ENCODE measurements around the gene OBP2B.
"Not testable (repeated sequence)": the region's sequence is repeated elsewhere in the genome, so short reads cannot be mapped to it uniquely, and the experiment has no call there.

Gene OBP2B

GRCh38 chr9:133218049-133218975, 9.3 kb upstream of the OBP2B start:
- DNase-seq, result not testable (repeated sequence)

GRCh38 chr9:133217333-133217988, 8.4 kb upstream of the OBP2B start:
- not testable (repeated sequence) for DNase-seq

DNA sequence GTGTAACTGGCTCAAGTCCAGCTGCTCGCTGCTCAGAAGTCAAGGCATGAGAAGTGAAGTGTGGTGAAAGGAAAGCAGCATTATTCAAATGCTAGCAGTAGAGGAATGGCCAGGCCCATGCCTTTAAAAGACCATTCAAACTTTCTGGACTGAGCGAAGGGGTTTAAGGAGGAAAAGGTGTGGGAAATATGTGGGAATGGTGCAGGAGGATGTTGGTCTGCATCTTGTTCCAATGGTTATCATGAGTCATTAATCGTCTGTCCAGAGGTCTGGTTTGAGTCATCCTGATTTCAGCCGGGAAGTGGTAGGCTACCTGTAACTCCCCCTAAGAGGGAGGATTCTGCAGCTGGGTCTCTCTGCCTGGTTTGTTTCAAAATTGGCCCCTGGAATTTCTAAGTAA, 5.2 kb upstream of the OBP2B start:
- not testable (repeated sequence) for DNase-seq

DNA sequence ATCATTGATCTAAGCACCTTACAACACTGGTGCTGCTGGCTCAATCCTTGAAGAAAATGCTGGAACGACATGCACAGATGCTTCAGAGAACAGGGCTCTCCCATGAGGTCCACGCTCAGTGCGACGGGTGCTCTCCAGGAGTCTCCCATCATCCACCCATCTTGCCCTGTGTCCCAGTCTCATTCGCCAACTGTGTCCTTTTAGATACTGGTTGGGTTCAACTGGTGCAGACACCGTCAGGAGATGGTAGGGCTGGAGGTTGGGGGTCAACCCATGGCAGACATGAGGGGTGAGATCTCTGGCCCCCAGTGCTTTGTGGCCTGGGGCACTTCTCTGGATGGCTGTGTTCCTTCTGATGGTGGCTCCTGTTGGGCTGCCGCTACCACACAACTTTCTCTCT, 1.6 kb upstream of the OBP2B start:
- no peak for DNase-seq

DNA sequence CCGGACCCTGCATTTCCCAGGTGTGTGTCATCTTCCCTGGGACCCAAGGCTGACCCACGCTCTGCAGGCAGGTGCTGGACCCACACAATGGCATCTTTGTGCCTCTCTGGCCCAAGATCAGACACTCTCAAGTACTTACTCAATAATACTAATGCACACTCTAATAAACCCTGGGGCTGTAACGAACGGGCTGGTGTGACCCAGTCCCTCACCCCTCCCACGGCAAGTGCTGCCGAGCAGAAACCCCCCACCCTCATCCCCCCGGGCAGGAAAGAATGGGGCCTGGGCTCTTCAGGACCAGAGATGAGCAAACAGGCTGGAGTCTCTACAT, 1.1 kb upstream of the OBP2B start:
- no peak for DNase-seq

GRCh38 chr9:133209327-133210201, 514 bp upstream of the OBP2B start:
- DNase-seq, result not testable (repeated sequence)

- DNase-seq, result not testable (repeated sequence)
These were observed 725 bp downstream of the OBP2B start for GRCh38 chr9:133208171-133208879.

DNA sequence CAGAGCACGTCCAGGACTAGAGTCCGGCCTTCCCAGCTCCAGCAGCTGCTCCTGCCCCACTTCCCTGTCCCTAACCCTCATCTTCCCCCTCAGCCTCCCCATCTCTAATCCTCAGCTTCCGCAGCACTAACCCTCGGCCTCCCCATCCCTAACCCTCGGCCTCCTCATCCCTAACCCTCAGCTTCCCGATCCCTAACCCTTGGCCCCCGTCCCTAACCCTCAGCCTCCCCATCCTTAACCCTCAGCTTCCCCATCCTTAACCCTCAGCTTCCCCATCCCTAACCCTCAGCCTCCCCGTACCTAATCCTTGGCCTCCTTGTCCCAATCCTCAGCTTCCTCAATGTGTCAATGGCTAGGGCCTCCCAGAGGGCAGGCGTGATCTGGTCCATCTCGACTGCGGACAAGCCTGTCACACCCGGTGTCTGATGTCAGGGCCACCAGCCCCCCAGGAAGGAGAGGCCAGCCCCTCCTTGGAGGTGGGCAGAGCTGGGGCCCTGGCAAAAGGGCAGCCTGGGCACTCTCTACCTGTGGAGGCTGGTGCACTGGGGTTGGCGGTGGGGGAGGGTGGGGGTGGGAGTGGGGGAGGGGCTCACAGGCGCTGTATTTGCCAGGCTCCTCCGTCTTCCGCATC, 1.4 kb downstream of the OBP2B start:
- DNase-seq, result no peak

- DNase-seq, result no peak
These were observed 2.0 kb downstream of the OBP2B start for GRCh38 chr9:133207021-133207531.

- DNase-seq, result no peak
These were observed 2.8 kb downstream of the OBP2B start for GRCh38 chr9:133205996-133206931.

DNA sequence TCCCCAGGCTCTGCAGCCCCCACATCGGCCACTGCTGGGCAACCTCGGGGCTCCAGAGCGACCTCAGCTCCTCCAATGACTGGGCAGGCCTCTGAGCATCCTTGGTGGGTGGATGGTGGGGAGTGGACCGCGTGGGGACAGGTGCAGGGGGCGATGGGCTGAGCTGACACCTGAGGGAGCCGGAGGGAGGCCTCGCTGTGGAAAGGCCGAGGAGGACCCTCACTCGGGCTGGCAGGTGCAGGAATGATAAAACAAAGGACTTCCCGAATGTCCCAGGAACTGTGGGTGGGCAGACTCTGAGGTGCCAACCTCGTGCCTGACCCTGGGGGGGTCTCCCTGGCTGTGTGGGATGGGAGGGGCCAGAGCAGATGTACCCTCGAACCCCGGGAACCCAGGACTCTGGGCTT, 3.6 kb downstream of the OBP2B start:
- not testable (repeated sequence) for DNase-seq

- no peak for DNase-seq
These were observed 4.1 kb downstream of the OBP2B start for GRCh38 chr9:133204993-133205336.

- no peak for DNase-seq
These were observed 4.6 kb downstream of the OBP2B start for GRCh38 chr9:133204335-133204992.

GRCh38 chr9:133203506-133204075, 5.5 kb downstream of the OBP2B start:
- DNase-seq, result no peak

- no peak for DNase-seq
These were observed 6.2 kb downstream of the OBP2B start for GRCh38 chr9:133202688-133203453.

DNA sequence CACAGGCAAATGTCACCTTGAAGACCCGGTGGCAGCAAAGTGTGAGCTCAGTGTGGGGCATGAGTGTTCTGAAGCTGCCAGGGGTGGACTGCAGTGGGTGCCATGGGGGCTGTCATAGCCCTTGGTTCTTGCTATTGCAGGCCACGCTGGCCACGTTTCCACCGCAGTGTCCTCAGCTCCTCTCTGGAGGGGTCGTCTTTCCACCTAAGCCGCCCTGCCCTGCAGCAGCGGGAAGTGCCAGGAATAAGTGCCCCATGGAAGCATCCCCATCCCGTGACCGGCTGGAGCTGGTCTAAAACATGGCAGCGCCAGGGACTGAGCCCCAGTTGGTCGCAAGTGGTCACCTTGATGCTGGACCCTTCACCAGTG, 6.9 kb downstream of the OBP2B start:
- DNase-seq, result no peak

DNA sequence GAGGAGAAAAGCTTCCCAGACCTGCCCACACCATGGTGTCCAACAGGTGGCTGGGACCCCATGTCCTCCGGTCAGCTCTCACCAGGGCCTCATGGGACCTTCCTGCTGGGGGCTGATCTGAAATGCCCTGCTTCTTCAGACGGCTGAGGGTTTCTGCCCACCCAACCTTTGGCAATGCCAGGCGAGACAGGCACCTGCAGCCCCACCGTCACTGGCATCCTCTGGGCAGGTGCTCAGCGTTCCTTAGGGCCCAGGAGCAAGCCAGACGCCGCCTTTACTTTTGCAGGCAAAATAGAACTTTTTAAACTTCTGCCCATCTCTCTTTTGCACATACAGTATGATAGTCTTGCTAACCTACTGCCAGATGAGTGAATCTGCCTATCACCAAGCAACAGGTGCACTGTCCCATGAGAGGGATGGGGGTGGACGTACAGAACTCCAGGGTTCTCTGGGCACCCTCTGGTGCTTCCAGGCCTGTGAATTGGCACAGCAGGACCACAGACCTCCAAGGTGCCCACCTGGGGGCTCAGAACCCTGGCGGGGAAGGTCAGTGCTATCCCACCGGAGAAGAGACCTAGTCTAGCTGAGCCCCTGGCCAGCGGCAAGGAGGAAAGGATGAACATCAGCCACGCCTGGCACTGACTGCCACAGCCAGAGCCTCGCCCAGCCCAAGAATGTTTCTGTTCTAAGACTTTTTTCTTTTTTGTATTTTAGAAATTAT, 7.5 kb downstream of the OBP2B start:
- no peak for DNase-seq

GRCh38 chr9:133200631-133201030, 8.4 kb downstream of the OBP2B start:
- no peak for DNase-seq
